HG03045 (cell line): ENCODE measurements around the gene WNT10A.
A peak's percentile ranks its signal among the peaks of the same experiment; 100 is the strongest.

ENCODE experiments used
- ATAC-seq: cut with Tn5 transposase; IDR thresholded peaks from one replicate; pipeline ENCODE4 v1.9.1; 2021; ENCODE audit warnings: mild to moderate bottlenecking, moderate library complexity; ENCODE audit not compliant: unreplicated experiment

The WNT10A gene

GRCh38 chr2:218892693-218893348 is 12.2 kb downstream of the WNT10A start:
- ATAC-seq = peak; percentile 47

DNA sequence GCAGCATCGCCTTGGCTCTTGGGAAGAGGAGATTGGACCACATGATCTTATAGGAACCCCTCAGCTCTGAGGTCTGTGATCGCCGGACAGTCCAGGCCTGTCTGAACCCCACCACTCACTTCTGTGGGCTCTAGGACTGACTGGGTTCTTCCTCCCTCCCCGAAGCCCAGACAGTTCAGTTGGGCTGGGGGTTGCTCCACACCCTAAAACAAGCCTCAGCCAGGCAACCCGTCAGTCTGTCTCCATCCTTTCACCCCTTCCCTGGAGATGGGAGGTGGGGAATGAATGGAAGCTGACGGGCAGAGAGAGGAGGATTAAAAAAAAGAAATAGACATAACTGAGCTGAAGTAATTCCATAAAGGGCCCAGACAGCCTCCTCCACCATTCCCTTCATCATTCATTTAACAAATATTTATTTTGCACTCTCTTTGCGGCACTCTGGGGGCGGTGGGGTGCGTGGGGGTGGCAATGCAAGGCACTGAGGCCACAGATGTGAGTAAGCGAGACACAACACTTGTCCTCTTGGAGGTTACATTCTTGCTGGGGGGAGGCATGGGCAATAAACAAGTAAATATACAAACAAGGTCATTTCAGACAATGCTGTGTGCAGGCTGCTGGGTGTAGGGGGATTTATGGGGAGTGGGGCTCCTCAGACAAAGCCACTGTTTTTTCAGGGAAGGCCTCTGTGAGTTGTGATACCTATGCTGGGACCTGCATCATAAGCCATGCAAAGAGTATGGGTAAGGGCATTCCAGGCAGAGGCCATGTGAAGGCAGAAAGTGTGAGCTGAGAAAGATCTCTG is 12.9 kb downstream of the WNT10A start:
- no peak for ATAC-seq

- ATAC-seq = no peak
These were observed 13.7 kb downstream of the WNT10A start for GRCh38 chr2:218894151-218894879.

GRCh38 chr2:218894880-218895157 is 14.2 kb downstream of the WNT10A start:
- no peak for ATAC-seq

DNA sequence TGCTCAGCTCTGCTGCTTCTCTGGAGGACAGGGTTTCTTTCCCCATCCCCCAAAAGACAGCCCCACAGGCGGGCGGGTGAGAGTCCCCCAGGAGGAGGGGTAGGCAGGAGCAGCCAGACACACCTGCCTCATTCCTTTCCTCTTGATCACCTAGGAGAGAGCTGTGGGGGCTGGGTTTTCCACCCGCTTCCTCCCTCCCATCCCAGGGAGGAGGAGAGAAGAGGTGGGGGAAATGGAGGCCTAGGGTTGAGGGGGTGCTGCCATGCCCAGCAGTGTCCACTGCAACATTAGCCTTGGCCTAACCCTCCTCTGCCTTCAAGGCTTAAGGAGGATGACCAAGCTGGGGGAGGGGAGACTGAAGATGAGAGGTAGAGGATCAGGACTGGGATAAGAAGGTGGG is 14.7 kb downstream of the WNT10A start:
- no peak for ATAC-seq

GRCh38 chr2:218895759-218896500 is 15.3 kb downstream of the WNT10A start:
- ATAC-seq = peak; percentile 12

- ATAC-seq = peak; percentile 63
These were observed 16.1 kb downstream of the WNT10A start for GRCh38 chr2:218896501-218897393.

- ATAC-seq = no peak
These were observed 16.9 kb downstream of the WNT10A start for GRCh38 chr2:218897394-218898108.

GRCh38 chr2:218898109-218898878 is 17.6 kb downstream of the WNT10A start:
- ATAC-seq = peak; percentile 32

- ATAC-seq = no peak
These were observed 18.5 kb downstream of the WNT10A start for GRCh38 chr2:218899147-218899546.

- ATAC-seq = no peak
These were observed 21.8 kb downstream of the WNT10A start for GRCh38 chr2:218902427-218902826.

GRCh38 chr2:218904176-218904575 is 23.5 kb downstream of the WNT10A start:
- ATAC-seq = no peak

DNA sequence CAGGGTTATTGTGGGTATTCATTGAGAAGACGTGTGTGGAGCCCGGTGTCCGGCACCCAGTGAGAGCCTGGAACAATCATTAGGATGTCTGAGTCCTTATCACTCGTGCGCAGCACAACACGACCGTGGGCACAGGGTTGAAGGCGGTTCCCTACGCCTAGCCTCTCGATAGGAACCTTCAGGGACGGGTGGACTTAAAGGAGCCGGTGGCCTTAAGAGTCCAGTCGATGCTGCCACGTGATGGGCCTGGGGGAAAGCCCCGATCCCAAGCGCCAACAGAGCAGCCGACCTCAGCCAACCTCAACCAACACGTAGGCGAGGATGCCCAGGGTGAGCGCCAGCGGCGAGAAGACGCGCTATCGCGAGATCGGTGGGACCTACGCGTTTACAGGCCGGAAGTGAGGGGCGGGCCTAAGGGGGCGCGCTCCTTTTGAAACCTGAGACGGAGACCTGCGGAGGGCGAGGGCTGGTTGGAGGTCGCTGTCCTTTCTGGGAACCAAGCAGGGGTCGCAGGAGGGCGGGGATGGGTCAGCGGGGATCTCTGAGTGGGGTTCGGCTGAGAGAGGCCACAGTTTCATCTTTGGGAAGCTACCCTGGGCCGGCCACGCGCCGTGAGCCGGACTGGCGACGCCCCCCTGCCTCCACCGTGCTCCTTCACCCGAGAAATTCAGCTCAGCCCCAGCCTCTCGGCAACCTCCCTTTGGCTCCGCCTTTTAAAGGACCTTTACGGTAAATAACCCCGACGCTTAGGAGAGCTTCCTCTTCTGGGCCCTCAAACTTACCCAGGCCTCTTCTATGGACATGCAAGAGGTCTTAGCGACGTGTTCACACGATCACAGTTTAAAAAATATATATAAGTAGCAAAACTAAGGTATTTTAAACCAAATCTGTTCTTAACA is 28.3 kb downstream of the WNT10A start:
- peak; percentile 93 for ATAC-seq

DNA sequence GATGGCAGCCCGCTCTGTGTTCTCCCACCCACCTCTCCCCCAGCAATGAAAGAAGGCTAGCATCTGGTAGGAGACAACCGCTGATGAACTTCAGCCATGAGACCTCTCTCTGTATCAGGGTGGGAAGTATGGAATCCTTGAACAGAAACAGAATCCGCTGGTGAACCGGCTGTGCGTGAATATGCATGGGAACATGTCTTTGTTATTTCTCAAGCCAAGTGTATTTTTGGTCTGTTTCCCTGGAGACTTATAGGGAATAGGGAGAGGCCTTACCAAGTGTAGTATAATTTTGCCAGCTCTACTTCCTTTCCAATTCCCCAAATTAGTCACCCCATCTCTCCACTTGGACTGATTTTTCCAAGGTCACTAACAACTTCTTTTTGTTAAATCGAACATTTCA is 30.1 kb downstream of the WNT10A start:
- no peak for ATAC-seq

- no peak for ATAC-seq
These were observed 39.9 kb downstream of the WNT10A start for GRCh38 chr2:218920504-218920903.

DNA sequence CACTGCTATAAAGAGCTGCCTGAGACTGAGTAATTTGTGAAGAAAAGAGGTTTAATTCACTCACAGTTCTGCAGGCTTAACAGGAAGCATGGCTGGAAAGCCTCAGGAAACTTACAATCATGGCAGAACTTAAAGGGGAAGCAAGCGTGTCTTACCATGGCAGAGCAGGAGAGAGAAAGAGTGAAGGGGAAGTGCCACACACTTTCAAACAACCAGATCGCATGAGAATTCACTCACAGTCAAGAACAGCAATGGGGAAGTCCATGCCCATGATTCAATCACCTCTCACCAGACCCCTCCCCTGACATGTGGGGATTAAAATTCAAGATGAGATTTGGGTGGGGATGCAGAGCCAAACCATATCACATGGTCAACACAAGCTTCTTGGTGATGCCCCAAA is 44.1 kb downstream of the WNT10A start:
- no peak for ATAC-seq

DNA sequence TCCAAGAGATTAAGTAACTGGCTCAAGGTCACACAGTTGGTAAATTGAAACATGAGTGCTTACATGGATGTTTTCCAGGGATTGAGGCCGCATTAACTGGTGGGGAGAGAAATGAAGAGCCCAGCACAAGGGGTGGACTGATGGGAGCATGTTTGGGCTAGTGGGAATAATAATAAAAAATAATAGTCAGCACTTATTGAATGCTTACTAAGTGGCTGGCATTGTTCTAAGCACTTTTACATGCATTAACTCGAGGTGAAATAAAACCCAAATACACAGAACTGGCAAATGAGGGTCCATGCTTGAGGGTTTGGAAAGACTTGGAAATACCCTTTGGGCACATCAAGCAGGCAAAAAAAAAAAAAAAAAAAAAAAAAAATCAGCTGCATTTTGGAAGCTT is 44.8 kb downstream of the WNT10A start:
- no peak for ATAC-seq

DNA sequence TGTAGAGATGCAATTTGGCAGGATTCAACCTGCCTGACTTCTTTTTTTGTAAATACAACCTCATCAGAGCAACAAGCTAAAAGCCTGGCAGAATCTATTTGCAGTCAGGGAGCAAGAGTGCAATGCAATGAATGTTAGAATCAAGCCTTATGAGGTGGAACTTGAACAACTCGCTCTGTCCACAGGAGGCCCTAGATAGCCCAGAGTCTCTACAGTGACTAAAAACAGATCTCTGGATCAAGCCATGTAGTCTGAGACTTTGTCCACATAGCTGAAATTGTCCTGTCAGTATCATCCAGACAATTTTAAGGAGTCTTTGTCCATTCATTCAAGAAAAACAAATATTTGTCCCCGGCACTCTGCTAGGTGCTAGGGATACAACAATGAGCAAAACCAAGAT is 46.8 kb downstream of the WNT10A start:
- ATAC-seq = no peak
